Measurements from ENCODE around the gene LZTFL1. TPM values are rescaled to one million over a fixed set of nuclear protein-coding genes. Genes with fewer than 3 reads are reported as not detected.

Gene LZTFL1
- total RNA-seq, 1 experiment from 2014 or later, result 9.1 TPM

GRCh38 chr3:45842851-45843625 is 1.1 kb upstream of the LZTFL1 start:
- peaks cover 21% of the 10 kb centered on the region for H3K27me3 Mint-ChIP-seq (ENCODE audit: insufficient read depth, unreplicated experiment)
- Histone ChIP-seq H3K4me3 (ENCODE audit: low read depth, low read length) (no peak overlapping the region), H3K9me3 (no peaks in the 10 kb centered on the region), H3K36me3 (ENCODE audit: control insufficient read depth, insufficient read depth, low read length) (no peaks in the 10 kb centered on the region), H3K4me1 (no peaks in the 10 kb centered on the region), H3K27me3 (replicated peaks; ENCODE audit: control insufficient read depth, insufficient read depth, low read length) (no peaks in the 10 kb centered on the region)
- DNase-seq, result no peak
- no peaks in the 10 kb centered on the region for H3K9me3 Mint-ChIP-seq (ENCODE audit: unreplicated experiment)
- peaks cover 8% of the 10 kb centered on the region for H3K36me3 Mint-ChIP-seq (ENCODE audit: insufficient read depth, unreplicated experiment)
- H3K27ac Mint-ChIP-seq (ENCODE audit: unreplicated experiment), result peak overlapping the region; percentile 87
- TF ChIP-seq, protein P1, sequence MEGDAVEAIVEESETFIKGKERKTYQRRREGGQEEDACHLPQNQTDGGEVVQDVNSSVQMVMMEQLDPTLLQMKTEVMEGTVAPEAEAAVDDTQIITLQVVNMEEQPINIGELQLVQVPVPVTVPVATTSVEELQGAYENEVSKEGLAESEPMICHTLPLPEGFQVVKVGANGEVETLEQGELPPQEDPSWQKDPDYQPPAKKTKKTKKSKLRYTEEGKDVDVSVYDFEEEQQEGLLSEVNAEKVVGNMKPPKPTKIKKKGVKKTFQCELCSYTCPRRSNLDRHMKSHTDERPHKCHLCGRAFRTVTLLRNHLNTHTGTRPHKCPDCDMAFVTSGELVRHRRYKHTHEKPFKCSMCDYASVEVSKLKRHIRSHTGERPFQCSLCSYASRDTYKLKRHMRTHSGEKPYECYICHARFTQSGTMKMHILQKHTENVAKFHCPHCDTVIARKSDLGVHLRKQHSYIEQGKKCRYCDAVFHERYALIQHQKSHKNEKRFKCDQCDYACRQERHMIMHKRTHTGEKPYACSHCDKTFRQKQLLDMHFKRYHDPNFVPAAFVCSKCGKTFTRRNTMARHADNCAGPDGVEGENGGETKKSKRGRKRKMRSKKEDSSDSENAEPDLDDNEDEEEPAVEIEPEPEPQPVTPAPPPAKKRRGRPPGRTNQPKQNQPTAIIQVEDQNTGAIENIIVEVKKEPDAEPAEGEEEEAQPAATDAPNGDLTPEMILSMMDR (IDR thresholded peaks at IDR 0.05; ENCODE audit: insufficient read depth in 1 of 2, low read depth in 1 of 2, low read length in 1 of 2, severe bottlenecking in 1 of 2, unreplicated experiment in 1 of 2), result no peak
- ChIA-PET CTCF (interaction anchor here (1.6 kb wide), 1 partner anchor 82 kb away, joined by 9 read pairs; no protein-coding TSS in a partner anchor), POLR2A (no interaction called here)
- intact Hi-C loops (cut with micrococcal nuclease; ENCODE audit: unreplicated experiment), result loop anchor here (5.0 kb wide), 1 partner anchor 84 kb away; no protein-coding TSS in a partner anchor
- BruUV-seq (replicated peaks), result no TSS peak
- peaks cover 6% of the 10 kb centered on the region for H3K4me1 Mint-ChIP-seq (ENCODE audit: low read depth, unreplicated experiment)
- H3K4me3 Mint-ChIP-seq (ENCODE audit: unreplicated experiment), result peak overlapping the region; percentile 86

DNA sequence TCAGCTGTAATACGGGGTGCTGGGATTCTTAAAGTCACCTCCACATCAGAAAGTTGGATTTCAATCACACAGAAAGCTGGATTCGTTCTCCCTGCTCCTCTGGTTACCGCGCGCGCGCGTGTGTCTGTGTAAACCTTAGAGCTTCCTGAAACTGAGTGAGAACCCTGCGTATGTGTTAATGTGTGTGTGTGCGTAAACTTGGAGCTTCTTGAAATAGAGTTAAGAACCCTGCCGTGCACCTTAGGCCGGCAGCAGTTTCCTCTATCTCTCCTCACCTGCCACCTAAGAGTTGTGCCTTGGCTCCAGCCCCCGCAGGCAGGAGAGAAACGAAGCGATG is 531 bp downstream of the LZTFL1 start:
- POLR2A ChIA-PET, result interaction anchor here (0.6 kb wide), 1 partner anchor 792 kb away, joined by 3 read pairs; no protein-coding TSS in a partner anchor
- no peak for DNase-seq
- CTCF ChIA-PET, result no interaction called here

DNA sequence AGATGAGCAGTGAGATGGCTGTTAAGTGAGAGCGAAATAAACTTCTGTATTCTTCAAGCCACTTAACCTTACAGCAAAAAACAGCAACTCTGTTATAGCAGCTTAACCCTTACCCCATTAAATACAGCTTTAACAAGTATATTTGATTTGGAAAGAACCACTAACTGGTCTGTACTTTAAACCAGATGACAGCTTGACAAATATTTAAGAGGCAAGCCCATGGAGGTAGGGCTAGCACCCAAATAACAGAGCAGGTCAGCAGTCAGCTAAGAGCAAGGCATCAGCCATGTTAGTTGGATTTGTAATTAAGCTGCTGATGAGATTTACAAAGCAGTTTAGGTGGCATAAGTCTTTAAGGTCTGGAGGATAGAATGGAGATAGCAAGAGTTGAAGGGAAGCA is 3.5 kb downstream of the LZTFL1 start:
- TF ChIP-seq, protein P1 (IDR thresholded peaks at IDR 0.05; ENCODE audit: insufficient read depth in 1 of 2, low read depth in 1 of 2, low read length in 1 of 2, severe bottlenecking in 1 of 2, unreplicated experiment in 1 of 2), result no peak
- Mint-ChIP-seq H3K36me3 (ENCODE audit: insufficient read depth, unreplicated experiment) (peaks cover 8% of the 10 kb centered on the region), H3K9me3 (ENCODE audit: unreplicated experiment) (no peaks in the 10 kb centered on the region), H3K4me3 (ENCODE audit: unreplicated experiment) (no peak overlapping the region), H3K4me1 (ENCODE audit: low read depth, unreplicated experiment) (peaks cover 6% of the 10 kb centered on the region), H3K27ac (ENCODE audit: unreplicated experiment) (no peak overlapping the region), H3K27me3 (ENCODE audit: insufficient read depth, unreplicated experiment) (no peaks in the 10 kb centered on the region)
- no peaks in the 10 kb centered on the region for H3K9me3 ChIP-seq
- no peak for DNase-seq
- no peaks in the 10 kb centered on the region for H3K27me3 ChIP-seq (replicated peaks; ENCODE audit: control insufficient read depth, insufficient read depth, low read length)
- ChIA-PET CTCF (no interaction called here), POLR2A (no interaction called here)
- intact Hi-C loops (cut with micrococcal nuclease; ENCODE audit: unreplicated experiment), result loop anchor here (10.0 kb wide), 1 partner anchor 236 kb away; no protein-coding TSS in a partner anchor
- BruUV-seq (replicated peaks), result no TSS peak
- no peak overlapping the region for H3K4me3 ChIP-seq (ENCODE audit: low read depth, low read length)
- no peaks in the 10 kb centered on the region for H3K36me3 ChIP-seq (ENCODE audit: control insufficient read depth, insufficient read depth, low read length)
- H3K4me1 ChIP-seq, result no peaks in the 10 kb centered on the region

More for the DNA sequence above, 531 bp downstream of the LZTFL1 start:
- Mint-ChIP-seq H3K9me3 (ENCODE audit: unreplicated experiment) (no peaks in the 10 kb centered on the region), H3K27me3 (ENCODE audit: insufficient read depth, unreplicated experiment) (peaks cover 10% of the 10 kb centered on the region), H3K4me3 (ENCODE audit: unreplicated experiment) (peak overlapping the region; percentile 86), H3K27ac (ENCODE audit: unreplicated experiment) (peak overlapping the region; percentile 87), H3K36me3 (ENCODE audit: insufficient read depth, unreplicated experiment) (peaks cover 8% of the 10 kb centered on the region), H3K4me1 (ENCODE audit: low read depth, unreplicated experiment) (peaks cover 6% of the 10 kb centered on the region)
- intact Hi-C loops (cut with micrococcal nuclease; ENCODE audit: unreplicated experiment), result loop anchor here (5.0 kb wide), 1 partner anchor 86 kb away; no protein-coding TSS in a partner anchor
- TF ChIP-seq, protein P1 (IDR thresholded peaks at IDR 0.05; ENCODE audit: insufficient read depth in 1 of 2, low read depth in 1 of 2, low read length in 1 of 2, severe bottlenecking in 1 of 2, unreplicated experiment in 1 of 2), result no peak
- H3K27me3 ChIP-seq (replicated peaks; ENCODE audit: control insufficient read depth, insufficient read depth, low read length), result no peaks in the 10 kb centered on the region
- peak overlapping the region; percentile 66 for H3K4me3 ChIP-seq (ENCODE audit: low read depth, low read length)
- no peaks in the 10 kb centered on the region for H3K36me3 ChIP-seq (ENCODE audit: control insufficient read depth, insufficient read depth, low read length)
- H3K9me3 ChIP-seq, result no peaks in the 10 kb centered on the region
- no TSS peak for BruUV-seq (replicated peaks)
- no peaks in the 10 kb centered on the region for H3K4me1 ChIP-seq
